GM23338 (cell line): ENCODE measurements around the gene SCN4B.

Experiments used
- CREB1 ChIP-seq: fragments of 250-450 bp; sonication (Bioruptor Pico); IDR thresholded peaks from 2 replicates; pipeline ENCODE4 v1.5.0; 2020; ENCODE audit warnings: low read depth, mild to moderate bottlenecking, moderate library complexity
- EZH2 ChIP-seq: fragments of 200-600 bp; sonication (generic); IDR thresholded peaks from one replicate; pipeline ENCODE4 v1.8.0; 2017; ENCODE audit warnings: antibody characterized with exemption, mild to moderate bottlenecking, low read depth; ENCODE audit not compliant: unreplicated experiment
- EZH2phosphoT487 ChIP-seq: fragments of 200-600 bp; sonication (generic); IDR thresholded peaks from one replicate; pipeline ENCODE4 v1.8.1; 2018; ENCODE audit warnings: antibody characterized with exemption; ENCODE audit not compliant: unreplicated experiment
- POLR2AphosphoS5 ChIP-seq: IDR thresholded peaks from 2 replicates; pipeline ENCODE4 v1.6.1; 2016; ENCODE audit warnings: antibody characterized with exemption, low read depth
- TF ChIP-seq, protein P1 (sequence below), 2 experiments: fragments of 200-600 bp in 1 of 2; sonication (generic) in 1 of 2; conservative IDR thresholded peaks; 2 replicates each; pipeline versions ENCODE4 v1.5.1 to v1.6.1; 2016 to 2017; ENCODE audit warnings: antibody characterized with exemption in 2 of 2, low read depth in 2 of 2, mild to moderate bottlenecking in 2 of 2, moderate library complexity in 1 of 2

DNA sequence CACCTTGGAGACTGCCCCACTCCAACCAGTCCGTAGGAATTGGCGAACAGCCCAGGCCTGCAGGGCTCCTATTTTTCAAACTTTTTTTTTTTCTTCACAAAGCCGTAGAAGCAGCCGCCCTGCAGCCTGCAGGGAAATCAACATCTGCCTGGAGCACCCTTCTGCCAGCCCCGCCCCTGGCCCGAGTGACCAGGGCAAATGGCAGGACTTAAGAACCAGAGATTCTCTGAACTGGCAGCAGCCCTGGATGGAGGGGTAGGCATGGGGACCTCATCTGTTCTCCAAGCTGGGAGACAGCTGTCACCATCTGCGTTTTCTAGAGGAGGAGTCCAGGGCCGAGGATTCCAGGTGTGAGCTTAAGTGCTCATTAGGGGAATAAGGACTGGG lies 18.3 kb upstream of the SCN4B start:
- TF ChIP-seq EZH2 (no peak), POLR2AphosphoS5 (no peak), CREB1 (CRISPR knock-in tag) (no peak), EZH2phosphoT487 (no peak)
- TF ChIP-seq, protein P1, sequence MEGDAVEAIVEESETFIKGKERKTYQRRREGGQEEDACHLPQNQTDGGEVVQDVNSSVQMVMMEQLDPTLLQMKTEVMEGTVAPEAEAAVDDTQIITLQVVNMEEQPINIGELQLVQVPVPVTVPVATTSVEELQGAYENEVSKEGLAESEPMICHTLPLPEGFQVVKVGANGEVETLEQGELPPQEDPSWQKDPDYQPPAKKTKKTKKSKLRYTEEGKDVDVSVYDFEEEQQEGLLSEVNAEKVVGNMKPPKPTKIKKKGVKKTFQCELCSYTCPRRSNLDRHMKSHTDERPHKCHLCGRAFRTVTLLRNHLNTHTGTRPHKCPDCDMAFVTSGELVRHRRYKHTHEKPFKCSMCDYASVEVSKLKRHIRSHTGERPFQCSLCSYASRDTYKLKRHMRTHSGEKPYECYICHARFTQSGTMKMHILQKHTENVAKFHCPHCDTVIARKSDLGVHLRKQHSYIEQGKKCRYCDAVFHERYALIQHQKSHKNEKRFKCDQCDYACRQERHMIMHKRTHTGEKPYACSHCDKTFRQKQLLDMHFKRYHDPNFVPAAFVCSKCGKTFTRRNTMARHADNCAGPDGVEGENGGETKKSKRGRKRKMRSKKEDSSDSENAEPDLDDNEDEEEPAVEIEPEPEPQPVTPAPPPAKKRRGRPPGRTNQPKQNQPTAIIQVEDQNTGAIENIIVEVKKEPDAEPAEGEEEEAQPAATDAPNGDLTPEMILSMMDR (conservative IDR thresholded peaks at IDR 0.05; ENCODE audit: low read depth in 2 of 2), result no peak
